HepG2 (cell line): ENCODE data around the gene C19orf73. TPM values are rescaled to one million over a fixed set of nuclear protein-coding genes. Genes with fewer than 3 reads are reported as not detected.

Experiments
- GZF1 ChIP-seq: sonication (generic); formaldehyde crosslinking; IDR thresholded peaks from 2 replicates; pipeline ENCODE4 v1.5.1; 2020; ENCODE audit warnings: mild to moderate bottlenecking, missing genetic modification reagents
- HHEX ChIP-seq: IDR thresholded peaks from 2 replicates; pipeline ENCODE4 v1.6.1; 2016; ENCODE audit warnings: control low read depth
- HNRNPLL ChIP-seq: fragments of 200-400 bp; formaldehyde crosslinking; IDR thresholded peaks from 2 replicates; pipeline ENCODE4 v1.6.1; 2017; ENCODE audit warnings: mild to moderate bottlenecking, low read depth, low read length; ENCODE audit not compliant: poor library complexity, severe bottlenecking
- KDM6A ChIP-seq: IDR thresholded peaks from 2 replicates; pipeline ENCODE4 v1.6.1; 2016; ENCODE audit warnings: low read depth
- MAZ ChIP-seq, 2 experiments: sonication (generic) in 1 of 2; formaldehyde crosslinking in 1 of 2; IDR thresholded peaks; 2 replicates each; pipeline versions ENCODE4 v1.5.0 to v1.6.1; 2012 to 2020; ENCODE audit warnings: low read depth in 2 of 2, mild to moderate bottlenecking in 2 of 2, borderline replicate concordance in 1 of 2, improper control_type of control experiment in 1 of 2, low read length in 1 of 2, missing genetic modification reagents in 1 of 2, moderate library complexity in 1 of 2
- MYC ChIP-seq: sonication (generic); formaldehyde crosslinking; IDR thresholded peaks from 2 replicates; pipeline ENCODE4 v1.9.0; 2021; ENCODE audit warnings: missing genetic modification reagents, borderline replicate concordance
- NKX3-1 ChIP-seq: sonication (generic); formaldehyde crosslinking; IDR thresholded peaks from 2 replicates; pipeline ENCODE4 v1.5.0; 2020; ENCODE audit warnings: missing genetic modification reagents
- PHF8 ChIP-seq: sonication (generic); formaldehyde crosslinking; IDR thresholded peaks from 2 replicates; pipeline ENCODE4 v1.5.0; 2020; ENCODE audit warnings: missing genetic modification reagents
- TBL1XR1 ChIP-seq: fragments of 150-350 bp; IDR thresholded peaks from 2 replicates; pipeline ENCODE4 v1.6.1; 2014; ENCODE audit warnings: borderline replicate concordance, low read length; ENCODE audit not compliant: partially characterized antibody
- ZFYVE20 ChIP-seq: sonication (generic); formaldehyde crosslinking; IDR thresholded peaks from 2 replicates; pipeline ENCODE4 v1.8.0; 2023; ENCODE audit warnings: low read depth, mild to moderate bottlenecking, moderate library complexity, missing genetic modification reagents, borderline replicate concordance
- ZNF556 ChIP-seq: sonication (generic); formaldehyde crosslinking; IDR thresholded peaks from 2 replicates; pipeline ENCODE4 v1.4.0; 2020; ENCODE audit warnings: mild to moderate bottlenecking, missing genetic modification reagents, borderline replicate concordance
- ZSCAN20 ChIP-seq: sonication (generic); formaldehyde crosslinking; IDR thresholded peaks from 2 replicates; pipeline ENCODE4 v1.4.0; 2020; ENCODE audit warnings: missing genetic modification reagents, mild to moderate bottlenecking, borderline replicate concordance
- polyA plus RNA-seq, 8 experiments: library from polyadenylated mRNA; depleted of rRNA in 3 of 8; stranded (reverse) in 7 of 8; unstranded in 1 of 8; fragments of >200 nt; fragmentation: Illumina TruSeq in 4 of 8; extraction: Trizol in 4 of 8; gene quantifications; 2 replicates each; pipeline versions ENCODE4 v1.2.1 to v1.2.3, GENCODE V29; 2011 to 2016; ENCODE audit warnings: low read depth in 4 of 8, missing spikeins in 1 of 8, mixed read lengths in 1 of 8; ENCODE audit not compliant: insufficient read depth in 1 of 8
- total RNA-seq, 5 experiments: library from RNA; depleted of rRNA; stranded (reverse); fragments of >200 nt; fragmentation: Illumina TruSeq; extraction: Trizol; gene quantifications; 2 replicates each; pipeline ENCODE4 v1.2.3, GENCODE V29; 2016; ENCODE audit warnings: low read depth in 1 of 5
- TF ChIP-seq, protein P1 (sequence below): sonication (generic); formaldehyde crosslinking; IDR thresholded peaks from 2 replicates; pipeline ENCODE4 v1.8.1; 2022; ENCODE audit warnings: low read depth, mild to moderate bottlenecking, missing genetic modification reagents
- TF ChIP-seq, protein P2 (sequence below): fragments of 450-650 bp; IDR thresholded peaks from 2 replicates; pipeline ENCODE4 v1.6.1; 2017
- TF ChIP-seq, protein P3 (sequence below): sonication (generic); formaldehyde crosslinking; IDR thresholded peaks from 2 replicates; pipeline ENCODE4 v1.8.1; 2023; ENCODE audit warnings: mild to moderate bottlenecking, inconsistent platforms, moderate library complexity, missing genetic modification reagents, borderline replicate concordance
- TF ChIP-seq, protein P4 (sequence below): sonication (generic); formaldehyde crosslinking; IDR thresholded peaks from 2 replicates; pipeline ENCODE4 v1.5.1; 2020; ENCODE audit warnings: mild to moderate bottlenecking, missing genetic modification reagents, moderate library complexity
- TF ChIP-seq, protein P5 (sequence below): sonication (generic); formaldehyde crosslinking; IDR thresholded peaks from 2 replicates; pipeline ENCODE4; 2020; ENCODE audit warnings: missing genetic modification reagents, mild to moderate bottlenecking, borderline replicate concordance

The C19orf73 gene
- total and polyA plus RNA-seq, 2 of the 13 experiments (the other 11 are each of a cell fraction or from before 2014, with no cell fraction given): 1.4 to 1.5 TPM

DNA sequence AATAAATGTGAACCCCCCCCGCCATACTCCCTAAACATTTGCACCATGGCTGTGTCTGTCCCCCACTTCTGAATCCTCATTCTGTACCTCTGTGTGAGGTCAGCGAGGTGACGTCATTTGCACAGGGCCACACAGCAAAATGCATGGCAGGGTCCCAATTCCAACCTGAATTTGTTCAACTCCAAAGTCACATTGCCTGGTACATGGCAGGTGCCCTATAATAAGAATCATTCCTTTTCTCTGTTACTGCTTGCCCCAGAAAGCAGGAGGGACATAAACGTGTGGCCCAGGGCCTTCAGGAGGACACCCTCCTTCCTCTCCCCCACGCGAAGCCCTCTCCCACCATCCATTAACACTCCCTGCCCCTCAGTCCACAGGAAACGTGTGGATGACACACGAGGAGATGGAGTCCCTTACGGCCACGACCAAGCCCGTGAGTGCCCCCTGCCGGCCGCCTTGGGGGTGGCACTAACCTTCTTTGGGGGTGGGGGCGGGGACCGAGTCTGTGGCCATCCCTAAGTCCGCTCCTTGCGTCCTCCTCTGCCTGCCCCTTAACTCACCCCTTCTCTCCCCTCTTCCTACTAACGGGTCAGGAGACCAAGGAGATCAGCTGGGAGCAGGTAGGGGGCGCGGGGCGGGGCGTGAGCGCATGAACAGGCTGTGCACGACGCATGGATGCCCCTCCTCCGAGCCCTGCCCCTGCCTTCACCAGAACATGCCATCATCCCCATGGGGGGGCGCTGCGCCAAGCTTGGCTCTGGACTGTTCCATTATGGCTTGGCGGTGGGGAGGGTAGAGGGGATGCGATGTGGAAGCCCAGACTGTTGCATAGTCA, 26.8 kb upstream of the C19orf73 start (continued):
- TF ChIP-seq, protein P1, sequence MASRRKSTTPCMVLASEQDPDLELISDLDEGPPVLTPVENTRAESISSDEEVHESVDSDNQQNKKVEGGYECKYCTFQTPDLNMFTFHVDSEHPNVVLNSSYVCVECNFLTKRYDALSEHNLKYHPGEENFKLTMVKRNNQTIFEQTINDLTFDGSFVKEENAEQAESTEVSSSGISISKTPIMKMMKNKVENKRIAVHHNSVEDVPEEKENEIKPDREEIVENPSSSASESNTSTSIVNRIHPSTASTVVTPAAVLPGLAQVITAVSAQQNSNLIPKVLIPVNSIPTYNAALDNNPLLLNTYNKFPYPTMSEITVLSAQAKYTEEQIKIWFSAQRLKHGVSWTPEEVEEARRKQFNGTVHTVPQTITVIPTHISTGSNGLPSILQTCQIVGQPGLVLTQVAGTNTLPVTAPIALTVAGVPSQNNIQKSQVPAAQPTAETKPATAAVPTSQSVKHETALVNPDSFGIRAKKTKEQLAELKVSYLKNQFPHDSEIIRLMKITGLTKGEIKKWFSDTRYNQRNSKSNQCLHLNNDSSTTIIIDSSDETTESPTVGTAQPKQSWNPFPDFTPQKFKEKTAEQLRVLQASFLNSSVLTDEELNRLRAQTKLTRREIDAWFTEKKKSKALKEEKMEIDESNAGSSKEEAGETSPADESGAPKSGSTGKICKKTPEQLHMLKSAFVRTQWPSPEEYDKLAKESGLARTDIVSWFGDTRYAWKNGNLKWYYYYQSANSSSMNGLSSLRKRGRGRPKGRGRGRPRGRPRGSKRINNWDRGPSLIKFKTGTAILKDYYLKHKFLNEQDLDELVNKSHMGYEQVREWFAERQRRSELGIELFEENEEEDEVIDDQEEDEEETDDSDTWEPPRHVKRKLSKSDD: 0 out of 2 replicates have a peak, but pooled peaks have one; percentile 43
- peak; percentile 34; the same call in 1 of the 2 replicates for TF ChIP-seq MYC (CRISPR knock-in tag)
- TF ChIP-seq, protein P2, sequence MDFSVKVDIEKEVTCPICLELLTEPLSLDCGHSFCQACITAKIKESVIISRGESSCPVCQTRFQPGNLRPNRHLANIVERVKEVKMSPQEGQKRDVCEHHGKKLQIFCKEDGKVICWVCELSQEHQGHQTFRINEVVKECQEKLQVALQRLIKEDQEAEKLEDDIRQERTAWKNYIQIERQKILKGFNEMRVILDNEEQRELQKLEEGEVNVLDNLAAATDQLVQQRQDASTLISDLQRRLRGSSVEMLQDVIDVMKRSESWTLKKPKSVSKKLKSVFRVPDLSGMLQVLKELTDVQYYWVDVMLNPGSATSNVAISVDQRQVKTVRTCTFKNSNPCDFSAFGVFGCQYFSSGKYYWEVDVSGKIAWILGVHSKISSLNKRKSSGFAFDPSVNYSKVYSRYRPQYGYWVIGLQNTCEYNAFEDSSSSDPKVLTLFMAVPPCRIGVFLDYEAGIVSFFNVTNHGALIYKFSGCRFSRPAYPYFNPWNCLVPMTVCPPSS: no peak
- TF ChIP-seq HNRNPLL: peak; percentile 30
- TF ChIP-seq, protein P3, sequence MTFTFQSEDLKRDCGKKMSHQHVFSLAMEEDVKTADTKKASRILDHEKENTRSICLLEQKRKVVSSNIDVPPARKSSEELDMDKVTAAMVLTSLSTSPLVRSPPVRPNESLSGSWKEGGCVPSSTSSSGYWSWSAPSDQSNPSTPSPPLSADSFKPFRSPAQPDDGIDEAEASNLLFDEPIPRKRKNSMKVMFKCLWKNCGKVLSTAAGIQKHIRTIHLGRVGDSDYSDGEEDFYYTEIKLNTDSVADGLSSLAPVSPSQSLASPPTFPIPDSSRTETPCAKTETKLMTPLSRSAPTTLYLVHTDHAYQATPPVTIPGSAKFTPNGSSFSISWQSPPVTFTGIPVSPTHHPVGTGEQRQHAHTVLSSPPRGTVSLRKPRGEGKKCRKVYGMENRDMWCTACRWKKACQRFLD: no peak
- no peak for TF ChIP-seq HHEX (CRISPR knock-in tag)
- peak; percentile 21; the same call in 1 of the 2 replicates for TF ChIP-seq PHF8 (CRISPR knock-in tag)
- TF ChIP-seq, protein P4, sequence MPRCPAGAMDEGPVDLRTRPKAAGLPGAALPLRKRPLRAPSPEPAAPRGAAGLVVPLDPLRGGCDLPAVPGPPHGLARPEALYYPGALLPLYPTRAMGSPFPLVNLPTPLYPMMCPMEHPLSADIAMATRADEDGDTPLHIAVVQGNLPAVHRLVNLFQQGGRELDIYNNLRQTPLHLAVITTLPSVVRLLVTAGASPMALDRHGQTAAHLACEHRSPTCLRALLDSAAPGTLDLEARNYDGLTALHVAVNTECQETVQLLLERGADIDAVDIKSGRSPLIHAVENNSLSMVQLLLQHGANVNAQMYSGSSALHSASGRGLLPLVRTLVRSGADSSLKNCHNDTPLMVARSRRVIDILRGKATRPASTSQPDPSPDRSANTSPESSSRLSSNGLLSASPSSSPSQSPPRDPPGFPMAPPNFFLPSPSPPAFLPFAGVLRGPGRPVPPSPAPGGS (CRISPR knock-in tag): 0 out of 2 replicates have a peak, but pooled peaks have one; percentile 51
- TF ChIP-seq NKX3-1 (CRISPR knock-in tag): no peak
- no peak for TF ChIP-seq GZF1 (CRISPR knock-in tag)
- TF ChIP-seq ZSCAN20: no peak
- TF ChIP-seq KDM6A: no peak
- no peak for TF ChIP-seq TBL1XR1
- TF ChIP-seq, protein P5, sequence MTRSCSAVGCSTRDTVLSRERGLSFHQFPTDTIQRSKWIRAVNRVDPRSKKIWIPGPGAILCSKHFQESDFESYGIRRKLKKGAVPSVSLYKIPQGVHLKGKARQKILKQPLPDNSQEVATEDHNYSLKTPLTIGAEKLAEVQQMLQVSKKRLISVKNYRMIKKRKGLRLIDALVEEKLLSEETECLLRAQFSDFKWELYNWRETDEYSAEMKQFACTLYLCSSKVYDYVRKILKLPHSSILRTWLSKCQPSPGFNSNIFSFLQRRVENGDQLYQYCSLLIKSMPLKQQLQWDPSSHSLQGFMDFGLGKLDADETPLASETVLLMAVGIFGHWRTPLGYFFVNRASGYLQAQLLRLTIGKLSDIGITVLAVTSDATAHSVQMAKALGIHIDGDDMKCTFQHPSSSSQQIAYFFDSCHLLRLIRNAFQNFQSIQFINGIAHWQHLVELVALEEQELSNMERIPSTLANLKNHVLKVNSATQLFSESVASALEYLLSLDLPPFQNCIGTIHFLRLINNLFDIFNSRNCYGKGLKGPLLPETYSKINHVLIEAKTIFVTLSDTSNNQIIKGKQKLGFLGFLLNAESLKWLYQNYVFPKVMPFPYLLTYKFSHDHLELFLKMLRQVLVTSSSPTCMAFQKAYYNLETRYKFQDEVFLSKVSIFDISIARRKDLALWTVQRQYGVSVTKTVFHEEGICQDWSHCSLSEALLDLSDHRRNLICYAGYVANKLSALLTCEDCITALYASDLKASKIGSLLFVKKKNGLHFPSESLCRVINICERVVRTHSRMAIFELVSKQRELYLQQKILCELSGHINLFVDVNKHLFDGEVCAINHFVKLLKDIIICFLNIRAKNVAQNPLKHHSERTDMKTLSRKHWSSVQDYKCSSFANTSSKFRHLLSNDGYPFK (CRISPR knock-in tag): 0 out of 2 replicates have a peak, but pooled peaks have one; percentile 24
- TF ChIP-seq MAZ (IDR thresholded peaks at IDR 0.05; ENCODE audit: borderline replicate concordance, low read depth, low read length): 0 out of 2 replicates have a peak, but pooled peaks have one; percentile 20
- no peak for TF ChIP-seq MAZ (CRISPR knock-in tag; IDR thresholded peaks at IDR 0.05; ENCODE audit: low read depth)
- no peak for TF ChIP-seq ZFYVE20 (CRISPR knock-in tag)
- no peak for TF ChIP-seq ZNF556 (CRISPR knock-in tag)
